Epithelial cell of esophagus (primary cell): ENCODE measurements around the gene TBX15.

Experiments
- DNase-seq: peaks from one replicate; pipeline ENCODE4 v3.0.0; 2010; ENCODE audit warnings: low read depth
- H3K4me3 ChIP-seq: 2 replicates; pipeline ENCODE4 v1.5.1; 2011; ENCODE audit warnings: mild to moderate bottlenecking, low read length, control low read depth
- CTCF ChIP-seq: IDR thresholded peaks from 2 replicates; pipeline ENCODE4 v1.5.1; 2011; ENCODE audit warnings: low read depth, mild to moderate bottlenecking, low read length, control low read depth, inconsistent platforms; ENCODE audit not compliant: insufficient read depth; ENCODE audit errors: missing control alignments

Gene TBX15

GRCh38 chr1:118989006-118989815 is 1.1 kb upstream of the TBX15 start:
- no peak for DNase-seq
- H3K4me3 ChIP-seq, result no peak overlapping the region
- TF ChIP-seq CTCF, result no peak

GRCh38 chr1:118987468-118988185 is 516 bp downstream of the TBX15 start:
- DNase-seq, result no peak
- TF ChIP-seq CTCF, result no peak
- no peak overlapping the region for H3K4me3 ChIP-seq

DNA sequence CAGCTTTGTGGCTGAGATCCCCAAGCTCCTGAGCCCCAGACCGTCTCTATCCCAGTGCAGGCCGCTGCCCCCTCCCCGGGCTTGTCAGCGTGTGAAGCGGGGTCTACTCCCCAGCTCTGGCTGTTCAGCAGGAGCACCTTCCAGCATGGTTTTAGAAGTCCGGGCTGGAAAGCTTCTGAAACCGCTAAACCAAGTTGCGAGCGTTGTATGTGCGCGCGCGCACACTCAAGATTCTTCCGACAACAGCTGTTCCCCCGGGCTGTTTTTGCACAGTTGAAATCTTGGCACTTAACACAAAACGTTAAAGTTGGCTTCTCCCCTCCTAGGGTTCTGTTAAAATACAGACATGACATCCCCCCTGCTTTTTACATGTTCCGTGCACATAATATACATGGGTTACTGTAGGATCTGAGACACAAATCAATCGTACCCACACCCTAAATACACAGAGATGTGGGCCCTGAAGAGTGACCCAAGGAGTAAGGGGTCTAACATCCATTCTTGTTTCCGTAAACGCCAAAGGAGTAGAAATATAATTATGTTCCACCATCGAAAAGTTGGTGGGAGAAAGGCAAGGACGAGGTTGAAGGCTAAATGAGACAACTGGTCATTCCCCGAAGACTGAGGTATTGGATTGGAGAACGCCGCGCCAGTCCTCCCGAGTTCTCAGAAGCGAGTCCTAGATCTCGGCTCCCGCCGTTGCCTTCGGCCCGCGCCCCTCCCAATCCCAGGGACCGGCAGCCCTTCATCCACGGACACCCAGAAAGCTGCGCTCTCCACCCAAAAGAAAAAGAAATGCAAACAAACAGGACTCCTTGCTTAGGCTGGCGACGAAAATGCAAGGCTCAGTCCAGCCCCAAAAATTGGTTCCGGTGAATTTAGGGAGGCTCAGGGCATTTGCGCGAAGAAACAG is 1.3 kb downstream of the TBX15 start:
- TF ChIP-seq CTCF, result no peak
- DNase-seq, result no peak
- no peak overlapping the region for H3K4me3 ChIP-seq

- TF ChIP-seq CTCF, result no peak
- no peak for DNase-seq
- H3K4me3 ChIP-seq, result no peak overlapping the region
Observed at GRCh38 chr1:118985640-118986554, 2.2 kb downstream of the TBX15 start.

- no peak overlapping the region for H3K4me3 ChIP-seq
- TF ChIP-seq CTCF, result no peak
- DNase-seq, result no peak
Observed at GRCh38 chr1:118984722-118985639, 3.2 kb downstream of the TBX15 start.
